GM18507 (cell line): ENCODE measurements around the gene MPPE1.
"Not testable (repeated sequence)": the region's sequence is repeated elsewhere in the genome, so short reads cannot be mapped to it uniquely, and the experiment has no call there.

Experiments
- DNase-seq: peaks from one replicate; pipeline ENCODE4 v3.0.0; 2011; ENCODE audit warnings: low read depth; ENCODE audit not compliant: insufficient read length; ENCODE audit errors: extremely low spot score
- FAIRE-seq: peaks from 2 replicates; lab custom pipeline; 2011; peaks lifted over from hg19 to GRCh38; lab: Jason Lieb, UNC

MPPE1 gene

DNA sequence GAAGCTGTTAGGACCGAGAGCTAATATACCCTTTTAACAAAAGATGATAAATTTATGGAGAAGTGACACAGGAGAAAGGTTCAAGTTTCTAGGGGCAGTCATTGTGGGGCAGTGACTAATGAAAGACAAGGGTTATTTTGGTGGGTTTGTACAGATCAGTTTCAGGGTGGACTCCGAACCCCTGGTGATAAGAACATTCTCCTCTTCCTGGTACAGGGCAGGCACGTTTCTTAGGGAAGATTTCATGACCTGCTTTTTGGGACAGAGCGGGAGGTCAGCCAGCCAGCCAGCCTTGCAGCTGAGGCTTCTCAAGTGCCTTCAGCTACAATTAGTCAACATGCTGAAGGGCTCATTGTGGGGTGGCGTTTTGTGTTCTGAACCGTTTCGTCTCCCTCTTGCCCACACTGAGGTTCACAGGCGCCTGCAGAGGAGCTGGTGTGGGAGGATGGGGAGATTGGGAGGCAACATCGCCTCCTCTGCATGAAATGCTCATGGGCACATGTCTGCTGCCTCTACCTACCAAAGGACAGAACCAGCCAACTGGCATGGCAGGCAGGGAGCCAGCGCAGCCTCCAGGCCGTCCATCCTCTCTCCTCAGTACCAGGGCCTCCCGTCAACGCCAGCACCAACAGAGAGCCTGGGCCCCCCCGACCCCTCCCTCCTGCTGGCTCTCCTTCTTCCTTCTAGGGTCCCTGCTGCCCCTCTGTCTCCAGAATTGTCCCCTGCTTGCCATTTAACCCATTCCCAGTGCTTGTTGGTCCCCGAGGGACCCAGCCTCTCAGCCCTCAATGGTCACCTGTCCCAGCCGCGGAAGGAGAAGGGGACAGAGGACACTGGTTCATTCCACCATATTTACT lies 47.3 kb downstream of the MPPE1 start:
- no peak for DNase-seq
- FAIRE-seq, result no peak

DNA sequence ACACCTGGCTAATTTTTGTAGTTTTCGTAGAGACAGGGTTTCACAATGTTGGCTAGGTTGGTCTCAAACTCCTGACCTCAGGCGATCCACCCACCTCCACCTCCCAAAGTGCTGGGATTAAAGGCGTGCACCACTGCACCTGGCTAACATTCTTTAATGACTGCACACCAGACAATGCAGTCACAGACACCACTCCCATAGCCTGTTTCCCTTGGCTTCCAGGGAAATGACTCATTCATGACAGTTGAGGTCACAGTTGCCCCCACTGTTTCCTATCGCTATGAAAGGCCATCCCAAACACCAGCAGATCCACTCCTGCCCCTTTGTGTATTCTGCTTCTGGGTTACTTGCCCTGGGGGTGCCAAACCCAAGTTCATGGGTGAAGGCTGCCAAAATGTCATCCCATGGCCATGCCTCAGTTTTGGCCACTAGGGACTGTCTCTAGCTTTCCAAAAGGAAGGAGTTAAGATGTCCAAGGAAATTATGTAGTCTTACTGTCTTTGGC lies 48.2 kb downstream of the MPPE1 start:
- DNase-seq, result no peak
- FAIRE-seq, result no peak

DNA sequence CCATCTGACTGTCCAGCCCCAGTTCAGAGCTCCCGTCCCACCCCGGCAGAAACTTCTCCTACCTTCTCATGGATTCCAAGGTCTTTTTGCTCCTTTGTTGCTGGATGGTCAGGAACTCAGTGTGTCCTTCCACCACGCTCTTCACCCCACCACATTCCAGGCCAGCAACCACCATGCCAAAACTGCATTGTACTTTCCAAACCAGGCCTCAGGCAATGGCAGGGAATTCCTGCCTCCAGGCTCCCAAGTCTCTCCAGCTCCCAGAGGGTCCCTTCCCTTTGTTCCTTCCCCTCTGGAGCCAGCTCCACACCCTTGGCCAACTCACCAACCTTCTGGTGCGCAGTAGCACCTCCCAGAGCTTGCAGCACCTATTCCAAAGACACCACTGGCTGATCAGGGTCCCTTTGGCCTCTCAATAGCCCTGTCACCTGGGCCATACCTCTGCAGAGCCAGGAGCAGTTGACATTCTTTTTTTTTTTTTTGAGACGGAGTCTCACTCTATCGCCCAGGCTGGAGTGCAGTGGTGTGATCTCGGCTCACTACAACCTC lies 48.8 kb downstream of the MPPE1 start:
- FAIRE-seq, result no peak
- DNase-seq, result no peak

DNA sequence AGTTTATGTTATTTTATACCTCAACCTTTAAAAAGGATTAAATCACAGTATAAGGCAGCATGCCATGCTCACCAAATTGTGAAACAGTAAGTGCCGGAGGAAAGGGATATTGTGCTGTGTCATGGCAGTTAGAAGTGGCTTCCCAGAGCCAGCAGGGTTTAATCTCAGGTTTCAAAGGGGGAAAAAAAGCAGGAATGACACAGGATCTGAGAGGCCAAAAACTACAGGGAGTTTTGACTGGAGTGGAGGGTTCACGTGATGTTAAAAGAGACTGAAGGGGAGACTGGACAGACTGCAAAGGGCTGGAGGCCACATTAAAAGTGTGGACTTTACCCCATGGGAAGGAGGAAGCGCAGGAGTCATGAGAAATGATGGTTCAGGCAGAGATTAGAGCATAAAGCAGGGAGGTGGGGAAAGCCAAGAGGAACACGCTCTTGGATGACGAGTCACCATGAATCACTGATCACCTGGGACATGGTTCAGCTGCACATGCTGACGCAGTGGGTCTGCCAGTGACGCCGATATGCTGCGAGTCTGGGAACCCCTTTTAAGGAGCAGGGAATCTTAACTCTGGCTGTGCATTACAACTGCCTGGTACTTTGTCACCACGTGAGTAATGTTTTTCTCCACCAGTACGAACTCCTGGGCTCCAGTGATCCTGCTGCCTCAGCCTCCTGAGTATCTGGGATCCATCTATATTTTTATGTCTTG lies 50.8 kb downstream of the MPPE1 start:
- FAIRE-seq (no peak), DNase-seq (no peak)

DNA sequence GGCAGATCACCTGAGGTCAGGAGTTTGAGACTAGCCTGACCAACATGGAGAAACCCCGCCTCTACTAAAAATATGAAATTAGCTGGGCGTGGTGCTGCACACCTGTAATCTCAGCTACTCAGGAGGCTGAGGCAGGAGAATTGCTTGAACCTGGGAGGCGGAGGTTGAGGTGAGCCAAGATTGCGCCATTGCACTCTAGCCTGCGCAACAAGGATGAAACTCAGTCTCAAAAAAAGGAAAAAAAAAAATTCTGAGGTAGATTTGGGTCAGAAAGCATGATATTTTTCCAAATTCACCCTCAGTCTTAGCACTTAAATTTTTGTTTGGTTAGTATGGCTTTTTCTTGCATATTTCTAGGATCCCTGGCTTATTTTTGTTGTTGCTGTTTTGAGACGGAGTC lies 53.6 kb downstream of the MPPE1 start:
- FAIRE-seq, DNase-seq: not testable (repeated sequence)

DNA sequence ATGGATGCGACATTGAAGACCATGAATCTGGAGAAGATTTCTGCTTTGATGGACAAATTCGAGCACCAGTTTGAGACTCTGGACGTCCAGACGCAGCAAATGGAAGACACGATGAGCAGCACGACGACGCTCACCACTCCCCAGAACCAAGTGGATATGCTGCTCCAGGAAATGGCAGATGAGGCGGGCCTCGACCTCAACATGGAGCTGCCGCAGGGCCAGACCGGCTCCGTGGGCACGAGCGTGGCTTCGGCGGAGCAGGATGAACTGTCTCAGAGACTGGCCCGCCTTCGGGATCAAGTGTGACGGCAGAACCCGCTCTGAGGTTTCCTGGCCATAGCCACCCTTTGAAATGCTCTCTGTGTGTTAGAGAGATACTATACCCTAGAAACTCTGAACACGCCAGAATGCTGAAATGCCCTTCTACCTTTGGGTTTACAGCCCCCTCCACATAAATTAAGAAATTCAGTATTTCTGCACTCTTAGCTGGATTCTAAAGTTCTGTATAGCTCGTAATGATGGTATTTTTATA lies 56.2 kb downstream of the MPPE1 start:
- FAIRE-seq (no peak), DNase-seq (no peak)

DNA sequence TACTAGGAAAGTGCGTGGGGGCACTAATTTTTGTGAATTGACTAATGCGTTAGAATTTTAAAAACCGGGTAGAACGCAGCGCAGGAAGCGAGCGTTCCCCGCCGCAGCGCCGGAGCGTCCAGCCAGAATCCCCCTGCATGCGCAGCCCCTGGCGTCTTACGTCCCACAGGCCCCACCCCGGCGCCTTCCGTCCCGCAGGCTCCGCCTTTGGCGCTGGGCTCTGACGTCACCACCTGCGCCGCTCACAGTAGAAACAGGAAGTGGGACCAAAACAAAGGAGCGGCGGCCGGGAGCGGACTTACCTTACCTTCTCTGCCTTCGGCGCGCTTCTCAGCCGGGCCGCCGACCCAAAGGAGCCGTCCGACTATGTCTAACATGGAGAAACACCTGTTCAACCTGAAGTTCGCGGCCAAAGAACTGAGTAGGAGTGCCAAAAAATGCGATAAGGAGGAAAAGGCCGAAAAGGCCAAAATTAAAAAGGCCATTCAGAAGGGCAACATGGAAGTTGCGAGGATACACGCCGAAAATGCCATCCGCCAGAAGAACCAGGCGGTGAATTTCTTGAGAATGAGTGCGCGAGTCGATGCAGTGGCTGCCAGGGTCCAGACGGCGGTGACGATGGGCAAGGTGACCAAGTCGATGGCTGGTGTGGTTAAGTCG lies 56.8 kb downstream of the MPPE1 start, which contains the start of gene CHMP1B:
Gene CHMP1B, plus strand, starts transcription at position 268 of the 660 bp plus-strand sequence. Its CDS starts 99 bp downstream, at position 367.
- peak; percentile 97 for FAIRE-seq
- DNase-seq, result peak; percentile 95

DNA sequence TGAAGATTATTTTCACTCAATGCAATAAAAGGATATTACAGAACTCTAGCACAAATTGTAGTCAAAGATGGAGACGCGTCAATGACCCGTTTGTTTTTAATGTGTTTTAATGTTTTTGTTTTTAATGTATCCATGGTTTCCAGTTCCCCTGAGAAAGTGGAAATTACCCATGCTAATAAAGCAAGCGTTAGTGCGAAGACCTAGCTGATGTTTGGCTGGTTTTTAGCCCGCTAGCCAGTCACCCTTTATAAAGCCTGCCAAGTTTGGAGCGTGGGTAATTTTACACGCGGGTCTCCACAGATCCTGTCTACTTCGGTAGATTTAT lies 57.3 kb downstream of the MPPE1 start:
- DNase-seq (no peak), FAIRE-seq (no peak)

DNA sequence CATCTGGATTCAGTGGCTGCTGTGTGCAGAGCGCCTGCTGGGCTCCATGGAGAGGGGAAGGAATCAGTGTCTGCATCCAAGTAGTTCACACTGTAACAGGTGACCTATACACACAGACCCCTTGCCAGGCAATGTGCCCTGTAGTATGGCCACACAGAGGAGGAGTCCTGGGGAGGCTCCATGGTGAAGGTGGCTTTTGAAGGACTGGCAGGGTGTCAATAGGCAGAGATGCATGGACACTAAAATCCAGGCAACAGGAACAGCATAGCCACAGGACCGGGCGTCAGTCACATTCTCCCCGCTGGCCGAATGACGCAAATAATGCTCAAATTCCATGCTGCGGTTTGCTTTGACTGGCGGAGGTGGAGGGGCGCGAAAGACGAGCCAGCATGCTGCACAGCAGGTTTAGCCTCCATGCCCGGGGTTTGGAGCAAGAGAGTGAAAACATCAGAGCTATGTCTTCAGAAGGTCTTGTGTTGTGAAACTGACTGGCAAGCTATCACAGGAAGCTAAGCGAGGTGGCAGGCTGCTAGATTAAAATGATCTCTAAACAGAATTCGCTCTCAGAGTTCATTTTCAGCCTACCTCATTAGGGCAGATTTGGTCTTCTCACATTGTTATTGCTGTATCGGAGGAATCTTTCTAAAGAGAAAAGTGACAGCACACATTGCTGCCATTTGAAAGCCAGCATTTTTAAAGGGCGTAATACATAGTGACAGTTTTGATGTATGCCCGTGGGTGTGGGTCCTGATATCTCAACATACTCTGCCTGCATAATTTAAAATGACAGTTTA lies 58.1 kb downstream of the MPPE1 start:
- FAIRE-seq (no peak), DNase-seq (no peak)

DNA sequence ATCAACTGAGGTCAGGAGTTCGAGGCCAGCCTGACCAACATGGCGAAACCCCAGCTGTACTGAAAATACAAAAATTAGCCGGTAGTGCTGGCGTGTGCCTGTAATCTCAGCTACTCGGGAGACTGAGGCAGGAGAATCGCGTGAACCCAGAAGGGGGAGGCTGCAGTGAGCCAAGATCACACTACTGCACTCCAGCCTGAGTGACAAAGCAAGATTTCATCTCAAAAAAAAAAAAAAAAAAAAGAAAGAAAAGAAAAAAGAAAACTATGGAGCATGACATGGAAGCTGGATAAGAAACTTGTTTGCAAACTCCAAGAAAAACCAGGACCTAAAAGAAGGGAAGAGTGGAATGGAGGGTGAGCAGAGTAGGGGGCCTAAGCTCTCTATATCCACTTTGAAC lies 58.8 kb downstream of the MPPE1 start:
- no peak for FAIRE-seq

DNA sequence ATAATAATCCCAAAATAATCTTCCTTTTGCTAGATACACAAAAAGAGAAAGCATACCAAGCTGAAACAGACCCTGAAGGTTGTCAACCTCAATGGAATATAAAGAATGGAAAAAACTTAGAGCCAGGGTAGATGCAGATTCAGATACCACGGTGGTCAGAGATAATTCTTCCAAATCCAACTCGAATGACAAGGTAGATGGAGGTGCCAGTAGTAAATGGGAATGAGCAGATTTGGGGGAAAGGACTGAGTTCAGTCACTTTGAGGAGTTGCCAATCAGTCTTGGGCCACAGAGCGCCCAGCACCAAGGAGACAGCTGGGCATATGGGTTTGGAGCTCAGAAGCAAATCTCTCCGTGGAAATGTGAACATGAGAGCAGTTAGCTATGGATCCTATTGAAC lies 60.3 kb downstream of the MPPE1 start:
- DNase-seq (no peak), FAIRE-seq (no peak)

More for the DNA sequence above, 58.8 kb downstream of the MPPE1 start:
- no peak for DNase-seq

DNA sequence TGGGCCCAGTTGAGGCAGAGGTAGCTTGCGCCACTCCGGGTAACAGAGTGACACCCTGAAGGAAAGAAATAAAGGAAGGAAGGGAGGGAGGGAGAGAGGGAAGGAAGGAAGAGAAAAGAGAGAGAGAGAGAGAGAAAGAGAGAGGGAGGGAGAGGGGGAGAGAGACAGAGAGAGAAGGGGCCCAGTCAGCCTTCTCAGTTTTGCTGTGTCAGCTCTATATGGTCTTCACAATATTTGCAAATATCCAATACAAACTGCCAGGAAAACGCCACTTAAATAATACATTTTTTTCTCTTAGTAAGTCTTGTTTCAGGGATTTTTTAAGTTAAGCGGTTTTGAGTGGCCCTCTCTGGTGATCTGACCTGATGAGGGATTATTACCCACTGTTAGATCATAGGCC lies 62.5 kb downstream of the MPPE1 start:
- DNase-seq (no peak), FAIRE-seq (no peak)

DNA sequence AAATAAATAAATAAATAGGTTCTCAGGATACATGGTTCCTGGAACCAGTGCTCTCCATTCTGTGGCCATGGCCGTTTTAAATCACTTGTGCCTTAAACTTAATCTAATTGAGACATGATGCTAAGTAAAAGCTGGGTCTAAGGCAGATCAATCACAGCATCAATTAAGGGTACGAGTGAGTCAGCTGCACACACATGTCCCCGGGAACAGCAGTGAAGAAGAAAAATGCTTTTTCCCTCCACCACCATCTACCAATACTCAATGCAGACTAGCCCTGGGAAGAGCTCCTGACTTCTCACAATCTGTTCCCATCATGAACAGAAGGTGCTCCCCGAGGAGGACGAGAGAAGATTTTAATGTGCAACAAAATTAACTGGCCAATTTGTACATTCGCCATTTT lies 63.7 kb downstream of the MPPE1 start:
- DNase-seq (no peak), FAIRE-seq (no peak)

DNA sequence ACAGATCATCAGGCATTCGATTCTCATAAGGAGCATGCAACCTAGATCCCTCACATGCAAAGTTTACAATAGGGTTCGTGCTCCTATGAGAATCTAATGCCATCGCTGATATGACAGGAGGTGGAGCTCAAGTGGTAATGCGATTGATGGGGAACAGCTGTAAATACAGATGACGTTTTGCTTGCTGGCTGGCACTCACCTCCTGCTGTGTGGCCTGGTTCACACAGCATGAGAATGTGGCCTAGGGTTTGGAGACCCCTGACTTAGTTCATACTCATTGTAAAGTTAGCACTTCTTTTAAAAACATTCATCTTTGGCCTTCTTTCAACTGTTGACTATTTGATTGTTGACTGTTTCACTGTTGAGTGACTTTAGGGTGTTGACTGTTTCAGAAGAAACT lies 65.6 kb downstream of the MPPE1 start:
- DNase-seq (no peak), FAIRE-seq (no peak)

DNA sequence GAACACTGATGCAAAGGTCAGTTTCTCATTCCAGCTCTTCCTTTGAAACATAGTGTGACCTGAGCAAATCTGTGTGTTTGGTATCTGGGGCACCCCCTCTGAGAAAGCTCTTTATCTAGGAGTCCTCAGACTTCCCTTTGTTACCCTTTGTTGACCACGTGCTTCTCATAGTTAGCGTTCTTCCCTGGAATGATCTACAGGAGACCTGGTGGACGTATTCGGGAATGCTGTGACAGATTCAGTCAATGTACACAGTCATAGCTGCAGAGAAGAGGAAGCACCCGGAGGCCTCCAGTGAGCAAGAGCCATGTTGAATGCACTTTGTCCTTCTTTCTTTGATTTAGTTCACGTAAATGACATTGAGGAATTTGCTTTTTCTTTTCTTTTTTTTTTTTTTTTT lies 67.6 kb downstream of the MPPE1 start:
- FAIRE-seq (no peak), DNase-seq (no peak)

DNA sequence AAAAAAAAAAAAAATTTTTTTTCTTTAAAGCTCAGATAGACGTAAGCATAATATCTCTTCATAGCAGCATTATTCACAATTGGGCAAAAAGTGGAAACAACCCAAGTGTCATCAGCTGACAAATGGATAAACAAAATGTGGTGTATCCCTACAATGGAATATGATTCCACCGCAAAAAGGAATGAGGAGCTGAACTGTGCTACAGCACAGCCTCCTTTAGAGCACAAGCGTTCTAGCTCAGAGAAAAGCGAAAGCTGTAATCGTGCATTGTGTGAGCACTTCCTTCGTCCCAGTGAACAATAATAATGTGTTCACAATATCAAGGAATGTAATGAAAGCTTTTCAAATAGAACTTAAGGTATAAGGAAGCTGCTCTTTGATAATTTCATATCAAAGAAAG lies 68.6 kb downstream of the MPPE1 start:
- FAIRE-seq (no peak), DNase-seq (no peak)

DNA sequence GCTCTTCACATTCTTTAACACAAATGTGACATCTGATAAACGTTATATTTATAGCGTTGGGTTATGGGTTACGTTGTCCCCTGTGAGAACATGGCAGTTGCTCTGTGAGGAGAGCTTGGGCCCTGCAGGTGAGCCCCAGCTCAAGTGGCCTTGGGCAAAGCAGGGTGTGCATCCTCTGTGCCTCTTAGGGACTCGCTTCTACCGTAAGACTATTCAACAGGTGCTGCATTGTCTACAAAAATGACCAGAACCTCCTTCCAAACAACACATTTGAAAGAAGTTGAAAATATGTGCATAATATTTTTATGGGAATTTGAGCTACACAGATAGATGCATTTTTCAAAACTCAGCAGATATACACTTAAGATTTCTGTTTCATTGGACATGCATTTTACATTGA lies 73.3 kb downstream of the MPPE1 start:
- no peak for DNase-seq
- FAIRE-seq, result no peak
